Measurements from ENCODE around the gene CCNE1. TPM values are rescaled to one million over a fixed set of nuclear protein-coding genes. Genes with fewer than 3 reads are reported as not detected.
A peak's percentile ranks its signal among the peaks of the same experiment; 100 is the strongest.

The CCNE1 gene
- total and polyA plus RNA-seq, 2 donors from 2014 or later, result 1.3 to 1.4 TPM

- Histone ChIP-seq H3K9ac (ENCODE audit: low read length in 3 of 3) (no peak overlapping the region), H3K4me3 (ENCODE audit: low read length in 3 of 3) (no peak overlapping the region), H3K36me3 (ENCODE audit: control insufficient read depth in 2 of 3, insufficient read depth in 3 of 3, low read length in 3 of 3) (no peaks in the 10 kb centered on the region), H3K27ac (ENCODE audit: low read depth in 2 of 2, low read length in 2 of 2) (no peak overlapping the region), H3K9me3 (ENCODE audit: control insufficient read depth in 2 of 3, insufficient read depth in 1 of 3, low read length in 3 of 3) (no peaks in the 10 kb centered on the region), H3K27me3 (ENCODE audit: control insufficient read depth, insufficient read depth, low read length) (no peaks in the 10 kb centered on the region), H3K4me1 (ENCODE audit: control insufficient read depth in 2 of 3, insufficient read depth in 2 of 3, low read depth in 1 of 3, low read length in 3 of 3) (no peaks in the 10 kb centered on the region)
- no peak for TF ChIP-seq CTCF (IDR thresholded peaks at IDR 0.05; ENCODE audit: borderline replicate concordance, extremely low read depth, insufficient read depth)
- intact Hi-C loops (cut with DNase I), result no loop called here
- FAIRE-seq (no peak), DNase-seq (no peak)
These were observed 1.9 kb downstream of the CCNE1 start for GRCh38 chr19:29813642-29814041.

- Histone ChIP-seq H3K27ac (ENCODE audit: low read depth in 2 of 2, low read length in 2 of 2) (no peak overlapping the region), H3K36me3 (ENCODE audit: control insufficient read depth in 2 of 3, insufficient read depth in 3 of 3, low read length in 3 of 3) (no peaks in the 10 kb centered on the region), H3K9me3 (ENCODE audit: control insufficient read depth in 2 of 3, insufficient read depth in 1 of 3, low read length in 3 of 3) (no peaks in the 10 kb centered on the region), H3K4me3 (ENCODE audit: low read length in 3 of 3) (no peak overlapping the region), H3K27me3 (ENCODE audit: control insufficient read depth, insufficient read depth, low read length) (no peaks in the 10 kb centered on the region), H3K4me1 (ENCODE audit: control insufficient read depth in 2 of 3, insufficient read depth in 2 of 3, low read depth in 1 of 3, low read length in 3 of 3) (no peaks in the 10 kb centered on the region), H3K9ac (ENCODE audit: low read length in 3 of 3) (no peak overlapping the region)
- intact Hi-C loops (cut with DNase I), result no loop called here
- no peak for FAIRE-seq
- no peak for TF ChIP-seq CTCF (IDR thresholded peaks at IDR 0.05; ENCODE audit: borderline replicate concordance, extremely low read depth, insufficient read depth)
- no peak for DNase-seq
These were observed 3.4 kb downstream of the CCNE1 start for GRCh38 chr19:29815231-29815630.

DNA sequence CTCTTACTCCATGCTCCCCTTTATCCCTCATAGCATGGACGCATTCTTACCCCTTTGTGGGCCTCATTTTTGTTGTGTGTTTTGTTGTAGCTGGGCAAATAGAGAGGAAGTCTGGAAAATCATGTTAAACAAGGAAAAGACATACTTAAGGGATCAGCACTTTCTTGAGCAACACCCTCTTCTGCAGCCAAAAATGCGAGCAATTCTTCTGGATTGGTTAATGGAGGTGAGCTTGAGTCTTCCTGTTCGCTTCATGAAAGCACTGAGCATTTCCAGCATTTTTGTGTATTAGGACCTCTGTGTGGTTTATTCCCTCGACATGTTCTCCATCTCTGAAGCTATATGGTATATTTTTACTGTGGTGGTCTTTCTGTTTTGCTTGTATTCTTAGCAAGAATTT, 5.5 kb downstream of the CCNE1 start:
- no peak for FAIRE-seq
- no peak for TF ChIP-seq CTCF (IDR thresholded peaks at IDR 0.05; ENCODE audit: borderline replicate concordance, extremely low read depth, insufficient read depth)
- H3K4me1 ChIP-seq (ENCODE audit: control insufficient read depth in 2 of 3, insufficient read depth in 2 of 3, low read depth in 1 of 3, low read length in 3 of 3), result no peaks in the 10 kb centered on the region

GRCh38 chr19:29819300-29819699, 7.5 kb downstream of the CCNE1 start:
- TF ChIP-seq CTCF (IDR thresholded peaks at IDR 0.05; ENCODE audit: borderline replicate concordance, extremely low read depth, insufficient read depth), result no peak
- Histone ChIP-seq H3K9me3 (ENCODE audit: control insufficient read depth in 2 of 3, insufficient read depth in 1 of 3, low read length in 3 of 3) (no peaks in the 10 kb centered on the region), H3K4me3 (ENCODE audit: low read length in 3 of 3) (no peak overlapping the region), H3K36me3 (ENCODE audit: control insufficient read depth in 2 of 3, insufficient read depth in 3 of 3, low read length in 3 of 3) (no peaks in the 10 kb centered on the region), H3K27ac (ENCODE audit: low read depth in 2 of 2, low read length in 2 of 2) (no peak overlapping the region), H3K27me3 (ENCODE audit: control insufficient read depth, insufficient read depth, low read length) (no peaks in the 10 kb centered on the region), H3K4me1 (ENCODE audit: control insufficient read depth in 2 of 3, insufficient read depth in 2 of 3, low read depth in 1 of 3, low read length in 3 of 3) (no peaks in the 10 kb centered on the region), H3K9ac (ENCODE audit: low read length in 3 of 3) (no peak overlapping the region)
- no peak for FAIRE-seq
- intact Hi-C loops (cut with DNase I), result no loop called here
- DNase-seq, result peak in 1 of 5 donors; percentile 36

More for the DNA sequence above, 5.5 kb downstream of the CCNE1 start:
- Histone ChIP-seq H3K27me3 (ENCODE audit: control insufficient read depth, insufficient read depth, low read length) (no peaks in the 10 kb centered on the region), H3K36me3 (ENCODE audit: control insufficient read depth in 2 of 3, insufficient read depth in 3 of 3, low read length in 3 of 3) (no peaks in the 10 kb centered on the region), H3K9me3 (ENCODE audit: control insufficient read depth in 2 of 3, insufficient read depth in 1 of 3, low read length in 3 of 3) (no peaks in the 10 kb centered on the region), H3K27ac (ENCODE audit: low read depth in 2 of 2, low read length in 2 of 2) (no peak overlapping the region), H3K9ac (ENCODE audit: low read length in 3 of 3) (no peak overlapping the region), H3K4me3 (ENCODE audit: low read length in 3 of 3) (no peak overlapping the region)
- DNase-seq, result no peak
- intact Hi-C loops (cut with DNase I), result no loop called here
